ENCODE results near the gene RAB3A. TPM values are rescaled to one million over a fixed set of nuclear protein-coding genes. Genes with fewer than 3 reads are reported as not detected.

RAB3A gene, protein sequence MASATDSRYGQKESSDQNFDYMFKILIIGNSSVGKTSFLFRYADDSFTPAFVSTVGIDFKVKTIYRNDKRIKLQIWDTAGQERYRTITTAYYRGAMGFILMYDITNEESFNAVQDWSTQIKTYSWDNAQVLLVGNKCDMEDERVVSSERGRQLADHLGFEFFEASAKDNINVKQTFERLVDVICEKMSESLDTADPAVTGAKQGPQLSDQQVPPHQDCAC
- 2.9 and 4.9 TPM in 2 replicates for total RNA-seq (2014; rRNA removed; shearing (Covaris generic))
- 6.9 and 8.6 TPM in 2 replicates for total RNA-seq (2022)
- percentile 40 among the genes with signal in this experiment for Bru-seq, nascent RNA
- BruChase-seq, experiment 1, labeled RNA remaining after a 6-hour chase, result percentile 43 among the genes with signal in this experiment
- percentile 43 among the genes with signal in this experiment for BruChase-seq, experiment 2, labeled RNA remaining after a 2-hour chase
- long read RNA-seq, transcript RAB3A-201 (5 exons, 1,528 nt), result major isoform, 8 of 11 reads
- long read RNA-seq, partial matches to known transcripts, result 2 of 11 reads
- long read RNA-seq, other reads (novel, unspliced or antisense), result 1 of 11 reads

DNA sequence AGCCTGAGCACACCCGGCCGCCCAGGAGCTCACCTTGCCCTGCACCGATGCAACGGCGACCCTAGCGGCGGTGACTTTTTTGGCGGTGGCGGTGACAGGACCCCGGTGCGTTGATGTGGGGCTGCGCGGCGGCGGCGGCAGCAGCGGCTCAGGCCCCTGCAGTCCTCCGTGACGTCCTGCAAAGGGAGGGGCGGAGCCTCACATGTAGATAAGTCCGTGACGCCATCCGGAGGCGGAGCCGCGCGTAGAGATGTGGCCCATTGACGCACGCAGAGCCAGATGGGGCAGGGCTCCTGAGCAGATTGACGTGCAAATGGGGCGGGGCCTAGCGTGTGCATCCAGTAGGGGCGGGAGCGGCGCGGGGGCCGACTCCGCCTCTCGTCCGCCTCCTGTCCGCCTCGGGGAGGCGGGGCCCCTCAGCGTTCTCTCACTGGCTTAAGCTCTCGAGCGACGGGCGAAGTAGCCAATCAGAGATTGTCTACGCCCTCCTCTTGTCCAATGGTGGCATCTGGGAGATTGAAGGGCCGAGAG is at the start of gene RAB3A:
Gene RAB3A, minus strand, starts transcription at position 180 of the 531 bp plus-strand sequence. CDS start 1,302 bp downstream, outside the sequence.
- intact Hi-C loops (cut with micrococcal nuclease; ENCODE audit: unreplicated experiment), result loop anchor here (2.0 kb wide), 2 partner anchors 75 to 119 kb away; partner anchors contain the start of gene LSM4
- H4K20me1 ChIP-seq (ENCODE audit: insufficient read depth, low read length), result no peaks in the 10 kb centered on the region; the same call in 1 of the 2 replicates
- peaks cover 32% of the 10 kb centered on the region for H3K79me2 ChIP-seq (ENCODE audit: insufficient read depth, low read depth, low read length)
- POLR2A ChIA-PET, result interaction anchor here (0.6 to 2.7 kb wide), 4 partner anchors 11 to 958 kb away, joined by 3 to 8 read pairs (median 4); partner anchors contain the start of gene MPV17L2
- peaks cover 29% of the 10 kb centered on the region for H3K4me1 ChIP-seq (ENCODE audit: insufficient read depth, low read length, poor library complexity, severe bottlenecking)
- H3K4me3 ChIP-seq (ENCODE audit: low read depth, low read length, poor library complexity, severe bottlenecking), result peak within 1 kb of the TSS; percentile 87
- no peaks in the 10 kb centered on the region for H3K9me3 ChIP-seq (ENCODE audit: low read length)
- TF ChIP-seq, protein P1, sequence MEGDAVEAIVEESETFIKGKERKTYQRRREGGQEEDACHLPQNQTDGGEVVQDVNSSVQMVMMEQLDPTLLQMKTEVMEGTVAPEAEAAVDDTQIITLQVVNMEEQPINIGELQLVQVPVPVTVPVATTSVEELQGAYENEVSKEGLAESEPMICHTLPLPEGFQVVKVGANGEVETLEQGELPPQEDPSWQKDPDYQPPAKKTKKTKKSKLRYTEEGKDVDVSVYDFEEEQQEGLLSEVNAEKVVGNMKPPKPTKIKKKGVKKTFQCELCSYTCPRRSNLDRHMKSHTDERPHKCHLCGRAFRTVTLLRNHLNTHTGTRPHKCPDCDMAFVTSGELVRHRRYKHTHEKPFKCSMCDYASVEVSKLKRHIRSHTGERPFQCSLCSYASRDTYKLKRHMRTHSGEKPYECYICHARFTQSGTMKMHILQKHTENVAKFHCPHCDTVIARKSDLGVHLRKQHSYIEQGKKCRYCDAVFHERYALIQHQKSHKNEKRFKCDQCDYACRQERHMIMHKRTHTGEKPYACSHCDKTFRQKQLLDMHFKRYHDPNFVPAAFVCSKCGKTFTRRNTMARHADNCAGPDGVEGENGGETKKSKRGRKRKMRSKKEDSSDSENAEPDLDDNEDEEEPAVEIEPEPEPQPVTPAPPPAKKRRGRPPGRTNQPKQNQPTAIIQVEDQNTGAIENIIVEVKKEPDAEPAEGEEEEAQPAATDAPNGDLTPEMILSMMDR (conservative IDR thresholded peaks at IDR 0.05; ENCODE audit: low read length), result no peak
- no peak for TF ChIP-seq EZH2phosphoT487 (IDR thresholded peaks at IDR 0.05; ENCODE audit: borderline replicate concordance, low read depth, low read length)
- CTCF ChIA-PET (ENCODE audit: unreplicated experiment), result interaction anchor here (0.6 to 1.0 kb wide), 3 partner anchors 41 to 125 kb away, joined by 3 to 6 read pairs (median 4); partner anchors contain the start of gene JUND
- H3K27ac ChIP-seq (ENCODE audit: low read depth, low read length, poor library complexity, severe bottlenecking), result peak within 1 kb of the TSS; percentile 84
- peak; percentile 100 for DNase-seq (ENCODE audit: low spot score)
- BruUV-seq (replicated peaks), result no TSS peak
- H2AFZ ChIP-seq (ENCODE audit: low read length), result peak within 1 kb of the TSS; percentile 41; the same call in 1 of the 2 replicates
- H3K9me2 ChIP-seq (ENCODE audit: insufficient read depth, low read length), result no peaks in the 10 kb centered on the region
- H3K36me3 ChIP-seq (ENCODE audit: insufficient read depth, low read length), result peaks cover 35% of the 10 kb centered on the region
- peak within 1 kb of the TSS; percentile 94 for H3K4me2 ChIP-seq (ENCODE audit: low read length)

DNA sequence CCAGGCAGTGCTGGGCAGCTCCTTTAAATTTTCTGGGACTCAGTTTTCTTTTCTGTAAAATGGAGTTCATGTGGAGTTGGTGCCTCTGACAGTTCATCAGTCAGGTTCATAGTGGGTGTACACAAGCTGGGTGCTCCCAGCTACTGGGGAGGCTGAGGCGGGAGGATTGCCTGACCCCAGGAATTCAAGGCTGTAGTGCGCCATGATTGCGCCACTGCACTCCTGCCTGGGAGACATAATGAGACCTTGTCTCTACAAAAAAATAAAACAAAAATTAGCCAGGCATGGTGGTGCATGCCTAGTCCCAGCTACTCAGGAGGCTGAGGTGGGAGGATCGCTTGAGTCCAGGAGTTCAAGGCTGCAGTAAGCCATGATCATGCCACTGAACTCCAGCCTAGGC is 49.3 kb upstream of the RAB3A start:
- Histone ChIP-seq H3K9me3 (ENCODE audit: low read length) (no peaks in the 10 kb centered on the region), H3K9me2 (ENCODE audit: insufficient read depth, low read length) (no peaks in the 10 kb centered on the region), H3K4me3 (ENCODE audit: low read depth, low read length, poor library complexity, severe bottlenecking) (no peak overlapping the region), H3K79me2 (ENCODE audit: insufficient read depth, low read depth, low read length) (no peaks in the 10 kb centered on the region), H2AFZ (ENCODE audit: low read length) (no peak overlapping the region), H3K27ac (ENCODE audit: low read depth, low read length, poor library complexity, severe bottlenecking) (no peak overlapping the region), H4K20me1 (ENCODE audit: insufficient read depth, low read length) (no peaks in the 10 kb centered on the region), H3K4me1 (ENCODE audit: insufficient read depth, low read length, poor library complexity, severe bottlenecking) (peaks cover 24% of the 10 kb centered on the region), H3K36me3 (ENCODE audit: insufficient read depth, low read length) (no peaks in the 10 kb centered on the region), H3K4me2 (ENCODE audit: low read length) (no peak overlapping the region)
- TF ChIP-seq, protein P1 (conservative IDR thresholded peaks at IDR 0.05; ENCODE audit: low read length), result no peak
- TF ChIP-seq EZH2phosphoT487 (IDR thresholded peaks at IDR 0.05; ENCODE audit: borderline replicate concordance, low read depth, low read length), result no peak
- ChIA-PET CTCF (ENCODE audit: unreplicated experiment) (interaction anchor here (0.8 kb wide), 1 partner anchor 76 kb away, joined by 3 read pairs; no protein-coding TSS in a partner anchor), POLR2A (interaction anchor here (1.1 to 1.4 kb wide), 3 partner anchors 44 to 76 kb away, joined by 3 to 4 read pairs (median 4); partner anchors contain the start of gene RAB3A)
- BruUV-seq (replicated peaks), result no TSS peak
- intact Hi-C loops (cut with micrococcal nuclease; ENCODE audit: unreplicated experiment), result no loop called here
- DNase-seq (ENCODE audit: low spot score), result no peak
